ENCODE measurements around the gene NDRG4. TPM values are rescaled to one million over a fixed set of nuclear protein-coding genes. Genes with fewer than 3 reads are reported as not detected.

Gene NDRG4
- total and polyA plus RNA-seq, 2 donors from 2014 or later = 1.7 to 5.7 TPM

DNA sequence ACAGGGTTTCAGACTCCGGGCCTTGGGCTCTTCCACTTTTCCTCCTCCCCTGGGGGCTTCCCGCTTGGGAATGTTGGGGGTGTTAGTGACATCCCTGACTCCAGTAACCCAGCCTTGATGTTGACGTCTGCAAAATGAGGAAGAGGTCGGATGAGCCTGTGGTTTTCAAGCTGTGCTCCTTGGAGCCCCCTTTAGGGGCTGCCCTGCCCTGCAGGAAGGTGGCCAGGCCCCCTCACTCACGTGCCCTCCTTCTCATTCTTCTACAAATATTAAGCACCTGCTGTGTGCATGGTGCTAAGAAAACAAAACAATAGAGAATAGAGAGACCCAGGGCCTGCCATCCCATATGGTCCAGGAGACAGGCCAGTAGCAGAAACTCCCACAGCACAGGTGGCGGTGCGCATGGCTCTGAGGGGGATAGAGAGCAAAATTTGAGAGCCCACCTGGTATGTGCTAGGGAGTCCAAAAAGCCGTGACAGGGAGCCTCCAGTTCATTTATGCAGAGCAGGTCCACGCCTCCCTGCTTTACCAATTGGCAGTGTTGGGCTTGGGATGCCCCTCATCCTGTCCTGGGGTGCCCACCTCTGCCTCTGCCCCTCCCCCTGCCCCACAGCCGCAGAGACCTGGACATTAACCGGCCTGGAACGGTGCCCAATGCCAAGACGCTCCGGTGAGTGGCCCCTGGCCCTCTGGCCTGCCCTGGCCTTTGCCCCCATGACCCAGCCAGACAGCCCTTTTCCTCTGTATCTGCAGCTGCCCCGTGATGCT is 7.4 kb downstream of the NDRG4 start:
- no peak for FAIRE-seq
- Histone ChIP-seq H3K27me3 (ENCODE audit: control insufficient read depth, insufficient read depth, low read length) (no peaks in the 10 kb centered on the region), H3K4me3 (ENCODE audit: low read length in 3 of 3) (no peak overlapping the region), H3K9me3 (ENCODE audit: control insufficient read depth in 2 of 3, insufficient read depth in 1 of 3, low read length in 3 of 3) (no peaks in the 10 kb centered on the region), H3K4me1 (ENCODE audit: control insufficient read depth in 2 of 3, insufficient read depth in 2 of 3, low read depth in 1 of 3, low read length in 3 of 3) (no peaks in the 10 kb centered on the region), H3K9ac (ENCODE audit: low read length in 3 of 3) (no peak overlapping the region), H3K27ac (ENCODE audit: low read depth in 2 of 2, low read length in 2 of 2) (no peak overlapping the region), H3K36me3 (ENCODE audit: control insufficient read depth in 2 of 3, insufficient read depth in 3 of 3, low read length in 3 of 3) (no peaks in the 10 kb centered on the region)
- DNase-seq = no peak
- intact Hi-C loops (cut with DNase I) = no loop called here
- TF ChIP-seq, protein P1, sequence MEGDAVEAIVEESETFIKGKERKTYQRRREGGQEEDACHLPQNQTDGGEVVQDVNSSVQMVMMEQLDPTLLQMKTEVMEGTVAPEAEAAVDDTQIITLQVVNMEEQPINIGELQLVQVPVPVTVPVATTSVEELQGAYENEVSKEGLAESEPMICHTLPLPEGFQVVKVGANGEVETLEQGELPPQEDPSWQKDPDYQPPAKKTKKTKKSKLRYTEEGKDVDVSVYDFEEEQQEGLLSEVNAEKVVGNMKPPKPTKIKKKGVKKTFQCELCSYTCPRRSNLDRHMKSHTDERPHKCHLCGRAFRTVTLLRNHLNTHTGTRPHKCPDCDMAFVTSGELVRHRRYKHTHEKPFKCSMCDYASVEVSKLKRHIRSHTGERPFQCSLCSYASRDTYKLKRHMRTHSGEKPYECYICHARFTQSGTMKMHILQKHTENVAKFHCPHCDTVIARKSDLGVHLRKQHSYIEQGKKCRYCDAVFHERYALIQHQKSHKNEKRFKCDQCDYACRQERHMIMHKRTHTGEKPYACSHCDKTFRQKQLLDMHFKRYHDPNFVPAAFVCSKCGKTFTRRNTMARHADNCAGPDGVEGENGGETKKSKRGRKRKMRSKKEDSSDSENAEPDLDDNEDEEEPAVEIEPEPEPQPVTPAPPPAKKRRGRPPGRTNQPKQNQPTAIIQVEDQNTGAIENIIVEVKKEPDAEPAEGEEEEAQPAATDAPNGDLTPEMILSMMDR (IDR thresholded peaks at IDR 0.05; ENCODE audit: borderline replicate concordance, extremely low read depth, insufficient read depth) = no peak

GRCh38 chr16:58507963-58508670 is 8.2 kb downstream of the NDRG4 start:
- Histone ChIP-seq H3K36me3 (ENCODE audit: control insufficient read depth in 2 of 3, insufficient read depth in 3 of 3, low read length in 3 of 3) (no peaks in the 10 kb centered on the region), H3K27me3 (ENCODE audit: control insufficient read depth, insufficient read depth, low read length) (no peaks in the 10 kb centered on the region), H3K9ac (ENCODE audit: low read length in 3 of 3) (no peak overlapping the region), H3K4me1 (ENCODE audit: control insufficient read depth in 2 of 3, insufficient read depth in 2 of 3, low read depth in 1 of 3, low read length in 3 of 3) (no peaks in the 10 kb centered on the region), H3K9me3 (ENCODE audit: control insufficient read depth in 2 of 3, insufficient read depth in 1 of 3, low read length in 3 of 3) (no peaks in the 10 kb centered on the region), H3K27ac (ENCODE audit: low read depth in 2 of 2, low read length in 2 of 2) (no peak overlapping the region), H3K4me3 (ENCODE audit: low read length in 3 of 3) (no peak overlapping the region)
- DNase-seq (peak in 1 of 5 donors; percentile 49), FAIRE-seq (no peak)
- intact Hi-C loops (cut with DNase I) = no loop called here
- TF ChIP-seq, protein P1 (IDR thresholded peaks at IDR 0.05; ENCODE audit: borderline replicate concordance, extremely low read depth, insufficient read depth) = no peak

DNA sequence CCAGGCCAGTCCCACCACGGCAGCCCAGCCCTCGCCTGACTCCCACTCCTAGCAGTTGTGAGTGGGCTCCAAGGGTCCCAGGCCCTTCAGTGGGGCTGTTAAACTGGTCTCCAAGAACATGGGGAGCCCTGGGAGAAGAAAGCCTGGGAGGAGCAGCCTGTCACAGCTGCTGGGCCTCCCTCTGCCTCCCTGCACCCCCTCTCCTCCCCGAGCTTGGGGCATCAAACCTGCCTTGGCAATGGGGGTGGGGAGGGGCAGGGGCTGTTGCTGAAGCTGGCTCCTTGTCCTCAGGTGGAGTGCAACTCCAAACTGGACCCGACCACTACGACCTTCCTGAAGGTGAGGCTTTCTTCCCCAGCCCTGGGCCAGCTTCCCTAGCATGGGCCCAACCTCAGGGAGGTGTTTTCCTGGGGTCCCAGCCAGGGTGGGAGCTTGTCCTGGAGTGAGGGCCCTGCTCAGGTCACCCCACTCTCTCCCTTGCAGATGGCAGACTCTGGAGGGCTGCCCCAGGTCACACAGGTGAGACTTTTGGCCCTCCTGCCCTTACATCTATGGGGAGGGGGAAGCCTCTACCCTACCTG is 8.8 kb downstream of the NDRG4 start:
- intact Hi-C loops (cut with DNase I) = no loop called here
- Histone ChIP-seq H3K27me3 (ENCODE audit: control insufficient read depth, insufficient read depth, low read length) (no peaks in the 10 kb centered on the region), H3K27ac (ENCODE audit: low read depth in 2 of 2, low read length in 2 of 2) (no peak overlapping the region), H3K36me3 (ENCODE audit: control insufficient read depth in 2 of 3, insufficient read depth in 3 of 3, low read length in 3 of 3) (no peaks in the 10 kb centered on the region), H3K4me3 (ENCODE audit: low read length in 3 of 3) (no peak overlapping the region), H3K4me1 (ENCODE audit: control insufficient read depth in 2 of 3, insufficient read depth in 2 of 3, low read depth in 1 of 3, low read length in 3 of 3) (no peaks in the 10 kb centered on the region), H3K9me3 (ENCODE audit: control insufficient read depth in 2 of 3, insufficient read depth in 1 of 3, low read length in 3 of 3) (no peaks in the 10 kb centered on the region), H3K9ac (ENCODE audit: low read length in 3 of 3) (no peak overlapping the region)
- TF ChIP-seq, protein P1 (IDR thresholded peaks at IDR 0.05; ENCODE audit: borderline replicate concordance, extremely low read depth, insufficient read depth) = no peak
- DNase-seq (peak in 1 of 5 donors; percentile 54), FAIRE-seq (no peak)

Measured in kidney (tissue), 14 donors.